Measurements from ENCODE around the gene NTHL1. TPM values are rescaled to one million over a fixed set of nuclear protein-coding genes. Genes with fewer than 3 reads are reported as not detected.

The NTHL1 gene
- total and polyA plus RNA-seq, 2 donors (not counting 3 experiments of a cell fraction or from before 2014, with no cell fraction given), result 39.8 to 65.8 TPM

DNA sequence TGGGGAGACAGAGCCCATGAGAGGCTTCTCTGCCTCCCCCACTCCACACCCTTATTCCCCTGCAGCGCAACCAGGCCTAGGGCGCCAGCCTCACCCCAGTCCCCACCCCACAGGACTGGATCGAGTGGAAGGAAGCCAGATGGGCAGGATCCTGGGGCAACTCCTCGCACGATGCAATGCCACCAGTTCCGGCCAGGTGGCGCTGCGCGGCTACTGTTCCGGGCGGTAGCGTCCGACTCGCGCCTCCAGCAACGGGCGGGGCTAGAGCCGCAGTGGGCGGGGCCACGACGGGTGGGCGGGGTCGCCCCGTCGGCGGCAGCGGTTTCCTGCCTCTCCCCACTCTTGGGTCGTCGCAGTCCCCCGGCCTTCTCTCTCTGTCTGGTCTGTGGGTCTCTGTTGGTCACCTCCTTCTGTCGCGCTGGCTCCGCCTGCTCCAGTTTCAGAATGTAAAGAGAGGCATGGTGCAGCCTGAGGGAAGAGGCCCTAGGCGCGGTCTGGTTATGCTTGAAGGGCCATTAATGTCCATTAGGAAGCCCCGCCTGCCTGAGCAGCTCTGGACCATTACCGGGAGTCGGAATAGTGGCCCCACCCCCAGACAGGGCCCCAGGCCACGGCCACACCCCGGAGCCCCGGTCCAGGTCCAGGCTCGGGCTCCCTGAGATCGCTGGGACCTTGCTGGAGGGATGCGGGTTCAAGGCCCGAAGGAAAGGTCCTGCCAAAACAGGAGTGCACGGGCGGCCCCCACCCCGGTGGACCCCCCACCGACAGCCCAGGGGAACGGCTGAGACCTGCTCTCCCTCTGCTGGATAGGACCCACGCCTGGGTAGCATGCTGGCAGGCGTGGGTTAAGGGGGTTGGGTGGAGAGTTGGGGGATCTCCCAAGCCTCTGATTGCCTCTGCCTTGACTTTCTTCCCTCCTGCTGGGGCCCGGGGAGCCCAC is 24.3 kb downstream of the NTHL1 start:
- DNase-seq (ENCODE audit: low read depth, low spot score) (peak; percentile 92), FAIRE-seq (peak; percentile 95)
- H3K79me2 ChIP-seq (ENCODE audit: control insufficient read depth, insufficient read depth, low read length), result peaks cover 10% of the 10 kb centered on the region
- peaks cover 4 to 11% of the 10 kb centered on the region in 2 experiments for H3K27me3 ChIP-seq (ENCODE audit: control insufficient read depth in 2 of 2, insufficient read depth in 2 of 2, low read length in 2 of 2)
- no peaks in the 10 kb centered on the region for H3K9me1 ChIP-seq (replicated peaks; ENCODE audit: control insufficient read depth, extremely low read depth, insufficient read depth, low read length)
- ChIA-PET POLR2A (interaction anchor here (0.6 to 3.1 kb wide), 2 partner anchors 129 to 132 kb away, joined by 3 to 20 read pairs; partner anchors contain the start of gene TRAF7), CTCF (interaction anchor here (0.6 to 8.9 kb wide), 38 partner anchors 9 to 444 kb away, joined by 3 to 137 read pairs (median 5); partner anchors contain the start of genes ECI1, GFER, NTHL1 and PKD1)
- dilution Hi-C loops (cut with MboI; ENCODE audit: extremely low pct_ligation_motif_present, low sequenced_read_pairs), result no loop called here
- H3K4me3 ChIP-seq (replicated peaks in 1 of 3; ENCODE audit: insufficient read depth in 1 of 3, low read depth in 1 of 3, low read length in 3 of 3), result peak overlapping the region in 2 of 3 experiments; percentile 20 to 24
- intact Hi-C loops (cut with micrococcal nuclease), result loop anchor here (1.0 to 2.0 kb wide), 4 partner anchors 23 to 117 kb away; partner anchors contain the start of genes NTHL1 and TSC2
- H3K4me1 ChIP-seq (ENCODE audit: control insufficient read depth, extremely low read depth, insufficient read depth, low read length), result peaks cover 28% of the 10 kb centered on the region
- peak overlapping the region; percentile 93 for H2AFZ ChIP-seq (ENCODE audit: low read depth, low read length)
- BruUV-seq (replicated peaks), result no TSS peak
- no peaks in the 10 kb centered on the region for H3K36me3 ChIP-seq (ENCODE audit: control insufficient read depth in 2 of 2, extremely low read depth in 1 of 2, insufficient read depth in 2 of 2, low read length in 2 of 2)
- H3K9me3 ChIP-seq (replicated peaks; ENCODE audit: control insufficient read depth, insufficient read depth, low read length), result no peaks in the 10 kb centered on the region
- H3K9ac ChIP-seq (replicated peaks; ENCODE audit: extremely low read depth, insufficient read depth, low read length), result no peak overlapping the region
- no peaks in the 10 kb centered on the region for H4K20me1 ChIP-seq (replicated peaks; ENCODE audit: control insufficient read depth, extremely low read depth, insufficient read depth, low read length)
- H3K4me2 ChIP-seq (ENCODE audit: insufficient read depth, low read length), result peak overlapping the region; percentile 56
- peak overlapping the region; percentile 56 for H3K27ac ChIP-seq (ENCODE audit: insufficient read depth, low read depth, low read length)
- TF ChIP-seq FOS (IDR thresholded peaks at IDR 0.05; ENCODE audit: borderline replicate concordance, insufficient read depth, low read length), result no peak
- no peak for TF ChIP-seq GATA2 (IDR thresholded peaks at IDR 0.05; ENCODE audit: insufficient read depth, insufficient read length, low read depth, low read length)
- no peak for TF ChIP-seq MYC (IDR thresholded peaks at IDR 0.05; ENCODE audit: low read depth, low read length)
- peak; percentile 37 for TF ChIP-seq POLR2A (IDR thresholded peaks at IDR 0.05; ENCODE audit: low read depth, low read length)
- TF ChIP-seq, protein P1, sequence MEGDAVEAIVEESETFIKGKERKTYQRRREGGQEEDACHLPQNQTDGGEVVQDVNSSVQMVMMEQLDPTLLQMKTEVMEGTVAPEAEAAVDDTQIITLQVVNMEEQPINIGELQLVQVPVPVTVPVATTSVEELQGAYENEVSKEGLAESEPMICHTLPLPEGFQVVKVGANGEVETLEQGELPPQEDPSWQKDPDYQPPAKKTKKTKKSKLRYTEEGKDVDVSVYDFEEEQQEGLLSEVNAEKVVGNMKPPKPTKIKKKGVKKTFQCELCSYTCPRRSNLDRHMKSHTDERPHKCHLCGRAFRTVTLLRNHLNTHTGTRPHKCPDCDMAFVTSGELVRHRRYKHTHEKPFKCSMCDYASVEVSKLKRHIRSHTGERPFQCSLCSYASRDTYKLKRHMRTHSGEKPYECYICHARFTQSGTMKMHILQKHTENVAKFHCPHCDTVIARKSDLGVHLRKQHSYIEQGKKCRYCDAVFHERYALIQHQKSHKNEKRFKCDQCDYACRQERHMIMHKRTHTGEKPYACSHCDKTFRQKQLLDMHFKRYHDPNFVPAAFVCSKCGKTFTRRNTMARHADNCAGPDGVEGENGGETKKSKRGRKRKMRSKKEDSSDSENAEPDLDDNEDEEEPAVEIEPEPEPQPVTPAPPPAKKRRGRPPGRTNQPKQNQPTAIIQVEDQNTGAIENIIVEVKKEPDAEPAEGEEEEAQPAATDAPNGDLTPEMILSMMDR (IDR thresholded peaks at IDR 0.05; ENCODE audit: extremely low read depth in 1 of 2, insufficient read depth in 1 of 2, low read depth in 1 of 2, low read length in 2 of 2), result peak; percentile 94 to 96
- TF ChIP-seq POLR2AphosphoS5 (IDR thresholded peaks at IDR 0.05; ENCODE audit: insufficient read depth, low read depth, low read length), result peak; percentile 47

All from endothelial cell of umbilical vein (primary cell).